A549 treated with Hydrocortisone at 1 μM for 4 hours (cell line): ENCODE measurements around the gene PCDHB1. TPM values are rescaled to one million over a fixed set of nuclear protein-coding genes. Genes with fewer than 3 reads are reported as not detected.

Source experiments
- total RNA-seq: library from RNA; stranded (reverse); fragments of 200-300 nt; extraction: Qiagen RNA extraction; gene quantifications from 5 replicates; pipeline ENCODE4 v1.2.3, GENCODE V29; 2022

Gene PCDHB1
- not detected in 5 replicates for total RNA-seq

GRCh38 chr5:141050622-141051520 lies at the start of gene PCDHB1:
TSS of gene PCDHB1 (plus strand) at chr5:141051374. CDS start at chr5:141051471, 97 bp downstream.

GRCh38 chr5:141094481-141095262 lies 43.5 kb downstream of the PCDHB1 start, which contains the start of gene PCDHB2:
TSS of gene PCDHB2 (plus strand) at chr5:141094615. CDS start at chr5:141094791, 176 bp downstream.

GRCh38 chr5:141100243-141100805 lies 49.1 kb downstream of the PCDHB1 start, which contains the start of gene PCDHB3:
TSS of gene PCDHB3 (plus strand) at chr5:141100473. CDS start at chr5:141100650, 177 bp downstream.

Other genes starting within 250 kb of the PCDHB1 start
- 1.1 to 1.9 TPM (median 1.9 TPM) in 5 replicates for gene PCDHA4, start 244.3 kb upstream of the PCDHB1 start, total RNA-seq
- 0.70 to 1.1 TPM (median 0.76 TPM) in 5 replicates for gene PCDHA5, start 229.8 kb upstream of the PCDHB1 start, total RNA-seq
- gene PCDHA6, start 223.4 kb upstream of the PCDHB1 start, total RNA-seq, result 0.05 to 0.08 TPM (median 0.08 TPM) in 3 of 5 replicates, not detected in the others
- 0.05 to 0.16 TPM (median 0.09 TPM) in 5 replicates for gene PCDHA7, start 217.1 kb upstream of the PCDHB1 start, total RNA-seq
- gene PCDHA8, start 210.2 kb upstream of the PCDHB1 start, total RNA-seq, result 0.05 to 0.09 TPM (median 0.06 TPM) in 4 of 5 replicates, not detected in the other
- not detected in 5 replicates for gene PCDHA9, start 203.0 kb upstream of the PCDHB1 start, total RNA-seq
- gene PCDHA10, start 195.5 kb upstream of the PCDHB1 start, total RNA-seq, result 0.01 to 0.03 TPM (median 0.02 TPM) in 3 of 5 replicates, not detected in the others
- 0.07 to 0.30 TPM (median 0.17 TPM) in 5 replicates for gene PCDHA11, start 182.4 kb upstream of the PCDHB1 start, total RNA-seq
- 2.7 to 3.6 TPM (median 2.8 TPM) in 5 replicates for gene PCDHA12, start 176.1 kb upstream of the PCDHB1 start, total RNA-seq
- gene PCDHA13, start 169.2 kb upstream of the PCDHB1 start, total RNA-seq, result 0.06 to 0.10 TPM (median 0.08 TPM) in 3 of 5 replicates, not detected in the others
- gene PCDHAC1, start 125.1 kb upstream of the PCDHB1 start, total RNA-seq, result 1.8 to 2.5 TPM (median 2.2 TPM) in 5 replicates
- 3.3 to 4.9 TPM (median 3.7 TPM) in 5 replicates for gene PCDHAC2, start 84.9 kb upstream of the PCDHB1 start, total RNA-seq
- 3.1 to 3.9 TPM (median 3.4 TPM) in 5 replicates for gene PCDHB2, start 43.2 kb downstream of the PCDHB1 start, total RNA-seq
- 0.03 to 0.07 TPM in 2 of 5 replicates, not detected in the others for gene PCDHB3, start 49.1 kb downstream of the PCDHB1 start, total RNA-seq
- gene PCDHB4, start 70.4 kb downstream of the PCDHB1 start, total RNA-seq, result 0.06 to 0.10 TPM (median 0.07 TPM) in 3 of 5 replicates, not detected in the others
- gene PCDHB5, start 83.8 kb downstream of the PCDHB1 start, total RNA-seq, result 1.1 to 1.8 TPM (median 1.6 TPM) in 5 replicates
- 0.84 to 1.1 TPM (median 1.0 TPM) in 5 replicates for gene PCDHB6, start 98.7 kb downstream of the PCDHB1 start, total RNA-seq
- gene PCDHB7, start 121.3 kb downstream of the PCDHB1 start, total RNA-seq, result not detected in 5 replicates
- gene PCDHB8, start 126.4 kb downstream of the PCDHB1 start, total RNA-seq, result 0.13 to 0.36 TPM (median 0.30 TPM) in 5 replicates
- gene PCDHB16, start 131.0 kb downstream of the PCDHB1 start, total RNA-seq, result 0.05 to 0.08 TPM (median 0.05 TPM) in 4 of 5 replicates, not detected in the other
- 0.03 TPM in 1 of 5 replicates, not detected in the others for gene PCDHB9, start 135.8 kb downstream of the PCDHB1 start, total RNA-seq
- gene PCDHB10, start 141.0 kb downstream of the PCDHB1 start, total RNA-seq, result 0.03 to 0.06 TPM (median 0.05 TPM) in 3 of 5 replicates, not detected in the others
- gene PCDHB11, start 148.3 kb downstream of the PCDHB1 start, total RNA-seq, result 0.03 to 0.08 TPM (median 0.06 TPM) in 5 replicates
- gene PCDHB12, start 157.3 kb downstream of the PCDHB1 start, total RNA-seq, result 0.06 TPM in 1 of 5 replicates, not detected in the others
- 0.06 to 0.09 TPM (median 0.09 TPM) in 4 of 5 replicates, not detected in the other for gene PCDHB13, start 162.5 kb downstream of the PCDHB1 start, total RNA-seq
- 0.06 to 0.10 TPM (median 0.08 TPM) in 5 replicates for gene PCDHB14, start 172.0 kb downstream of the PCDHB1 start, total RNA-seq
- gene PCDHB15, start 194.0 kb downstream of the PCDHB1 start, total RNA-seq, result 0.03 to 0.14 TPM (median 0.06 TPM) in 5 replicates